Glomerular endothelial cell (primary cell): ENCODE results near the gene AKAIN1. TPM values are rescaled to one million over a fixed set of nuclear protein-coding genes. Genes with fewer than 3 reads are reported as not detected.

ENCODE experiments used
- DNase-seq: peaks from one replicate; pipeline ENCODE4 v3.0.0-alpha.2; 2011; ENCODE audit warnings: low read depth, low spot score; ENCODE audit errors: extremely low read depth
- total RNA-seq: library from RNA; depleted of rRNA; stranded (reverse); fragments of >200 nt; gene quantifications from 2 replicates; pipeline ENCODE4 v1.2.3, GENCODE V29; 2015

The AKAIN1 gene
- total RNA-seq, result not detected in 2 replicates

GRCh38 chr18:5197032-5197434 is at the start of gene AKAIN1:
TSS of gene AKAIN1 (minus strand) at chr18:5197257. CDS start at chr18:5197053, 204 bp downstream.
- no peak for DNase-seq

GRCh38 chr18:5244941-5245340 is 47.9 kb upstream of the AKAIN1 start:
- no peak for DNase-seq

- no peak for DNase-seq
These were observed 42.4 kb upstream of the AKAIN1 start for GRCh38 chr18:5239447-5239846.

- no peak for DNase-seq
These were observed 41.4 kb upstream of the AKAIN1 start for GRCh38 chr18:5238371-5238976.

- no peak for DNase-seq
These were observed 40.8 kb upstream of the AKAIN1 start for GRCh38 chr18:5237723-5238370.

GRCh38 chr18:5237083-5237722 is 40.1 kb upstream of the AKAIN1 start:
- no peak for DNase-seq

- no peak for DNase-seq
These were observed 17.7 kb upstream of the AKAIN1 start for GRCh38 chr18:5214583-5215351.

GRCh38 chr18:5207471-5208150 is 10.6 kb upstream of the AKAIN1 start:
- DNase-seq, result no peak

- DNase-seq, result no peak
These were observed 1.3 kb upstream of the AKAIN1 start for GRCh38 chr18:5198311-5198710.

- no peak for DNase-seq
These were observed 404 bp upstream of the AKAIN1 start for GRCh38 chr18:5197461-5197860.

- no peak for DNase-seq
These were observed 615 bp downstream of the AKAIN1 start for GRCh38 chr18:5196253-5197031.

- no peak for DNase-seq
These were observed 1.4 kb downstream of the AKAIN1 start for GRCh38 chr18:5195656-5196055.

- DNase-seq, result no peak
These were observed 16.8 kb downstream of the AKAIN1 start for GRCh38 chr18:5180254-5180653.

GRCh38 chr18:5178519-5178918 is 18.5 kb downstream of the AKAIN1 start:
- no peak for DNase-seq

GRCh38 chr18:5175378-5175777 is 21.7 kb downstream of the AKAIN1 start:
- no peak for DNase-seq

GRCh38 chr18:5173646-5174045 is 23.4 kb downstream of the AKAIN1 start:
- DNase-seq, result no peak

GRCh38 chr18:5173236-5173635 is 23.8 kb downstream of the AKAIN1 start:
- DNase-seq, result no peak

- no peak for DNase-seq
These were observed 29.2 kb downstream of the AKAIN1 start for GRCh38 chr18:5167831-5168230.

- DNase-seq, result no peak
These were observed 30.3 kb downstream of the AKAIN1 start for GRCh38 chr18:5166606-5167280.

GRCh38 chr18:5164903-5165302 is 32.2 kb downstream of the AKAIN1 start:
- DNase-seq, result no peak
